ENCODE results near the gene WTAP.
"Not testable (repeated sequence)": the region's sequence is repeated elsewhere in the genome, so short reads cannot be mapped to it uniquely, and the experiment has no call there.

The WTAP gene

DNA sequence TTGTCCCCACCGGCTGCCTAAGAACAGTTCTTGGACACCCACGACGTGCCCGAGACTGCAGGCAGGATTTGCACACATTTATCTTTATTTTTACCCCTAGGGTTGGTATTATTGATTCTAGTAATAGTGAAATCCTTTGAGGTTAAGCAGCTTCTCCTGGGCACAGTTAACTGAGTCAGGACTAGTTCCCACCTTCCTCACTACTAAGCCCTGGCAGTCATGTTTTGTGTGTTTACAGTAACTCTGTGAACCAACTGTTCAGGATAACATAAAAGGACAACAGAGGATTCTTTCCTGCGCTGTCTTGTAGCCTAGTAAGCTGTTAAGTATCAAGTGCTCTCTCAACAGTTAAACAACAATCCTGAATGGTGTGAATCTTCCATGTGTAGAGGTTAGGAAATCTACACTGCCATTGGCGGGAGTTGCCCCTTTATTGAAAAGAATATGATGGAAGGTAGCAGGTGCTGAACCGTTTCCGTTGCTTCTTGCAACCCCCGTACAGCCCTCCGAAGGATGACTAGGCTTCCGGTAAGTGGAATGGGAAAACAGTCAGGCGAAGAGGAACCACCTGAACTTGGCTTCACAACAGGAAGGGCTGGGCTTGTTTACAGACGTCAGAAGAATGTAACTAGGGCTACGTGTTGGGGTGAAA lies 33.3 kb upstream of the WTAP start:
- DNase-seq = no peak

DNA sequence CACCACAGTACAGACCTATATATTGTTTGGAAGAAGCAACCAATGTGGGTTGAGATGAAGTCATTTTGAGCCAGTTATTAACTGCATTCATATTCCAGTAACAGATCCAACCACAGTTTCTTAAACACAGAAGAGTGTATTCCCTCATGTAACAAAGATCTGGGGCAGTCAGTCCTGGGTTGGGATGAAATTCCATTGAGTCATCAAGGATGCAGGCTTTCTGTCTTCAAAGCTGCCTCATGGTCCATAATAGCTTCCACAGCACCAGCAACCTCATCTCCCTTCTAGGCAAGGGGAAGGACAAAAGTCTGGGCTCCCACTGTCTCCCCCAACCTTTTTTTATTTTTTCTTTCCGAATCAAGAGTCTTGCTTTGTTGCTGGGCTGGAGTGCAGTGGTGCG lies 31.3 kb upstream of the WTAP start:
- DNase-seq = no peak

DNA sequence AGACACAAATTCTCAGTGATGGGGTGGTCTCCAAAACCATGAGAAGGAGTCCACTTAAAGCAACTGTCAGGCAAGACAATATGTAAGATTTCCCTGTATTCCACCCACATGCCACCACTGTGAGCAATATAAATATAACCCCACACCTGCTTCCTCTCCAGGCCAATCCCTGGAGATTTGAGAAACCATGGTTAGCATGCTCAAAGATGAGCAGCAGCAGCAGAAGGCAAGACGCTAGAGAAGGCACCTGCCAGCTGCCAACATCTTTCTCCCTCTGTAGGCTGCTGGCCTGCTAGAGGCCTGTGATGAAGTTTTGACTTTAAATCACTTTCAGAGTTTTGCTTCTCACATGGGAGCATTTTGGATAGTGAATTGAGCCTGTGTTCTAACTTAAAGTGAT lies 26.3 kb upstream of the WTAP start:
- DNase-seq = no peak

DNA sequence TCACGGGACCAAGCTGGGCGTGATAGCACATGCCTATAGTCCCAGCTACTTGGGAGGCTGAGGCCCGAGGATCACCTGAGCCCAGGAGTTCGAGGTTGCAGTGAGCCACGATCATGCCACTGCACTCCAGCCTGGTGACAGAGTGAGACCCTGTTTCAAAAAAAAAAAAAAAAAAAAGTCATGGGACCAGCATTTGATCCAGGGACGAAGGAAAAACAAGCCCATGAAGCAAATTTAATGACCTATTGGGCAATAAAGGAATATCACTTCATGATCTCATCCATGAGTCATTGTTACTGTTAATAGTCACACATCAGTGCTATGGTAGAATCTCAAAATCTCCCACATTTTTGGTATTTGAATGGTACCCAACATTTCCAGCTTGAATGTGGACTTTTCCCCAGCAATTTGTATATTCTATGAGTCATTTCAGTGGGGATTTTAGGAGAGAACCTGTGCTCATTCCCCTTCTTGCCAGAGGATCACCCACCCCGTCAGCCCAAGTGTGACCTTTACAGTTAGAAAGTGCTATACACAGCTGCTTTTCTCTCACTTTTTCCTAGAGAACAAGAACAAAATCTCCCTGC lies 25.8 kb upstream of the WTAP start:
- no peak for DNase-seq

DNA sequence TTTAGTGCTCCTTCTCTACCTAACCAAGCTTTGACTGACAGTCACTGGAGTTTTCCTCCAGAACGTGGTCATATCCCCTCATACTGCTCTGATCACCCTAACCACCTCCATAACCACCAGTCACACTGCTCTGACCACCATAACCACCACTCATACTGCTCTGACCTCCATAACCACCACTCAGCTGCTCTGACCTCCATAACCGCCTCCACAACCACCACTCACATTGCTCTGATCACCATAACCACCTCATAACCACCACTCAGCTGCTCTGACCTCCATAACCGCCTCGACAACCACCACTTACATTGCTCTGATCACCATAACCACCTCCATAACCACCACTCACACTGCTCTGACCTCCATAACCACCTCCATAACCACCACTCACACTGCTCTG lies 16.7 kb upstream of the WTAP start:
- not testable (repeated sequence) for DNase-seq

DNA sequence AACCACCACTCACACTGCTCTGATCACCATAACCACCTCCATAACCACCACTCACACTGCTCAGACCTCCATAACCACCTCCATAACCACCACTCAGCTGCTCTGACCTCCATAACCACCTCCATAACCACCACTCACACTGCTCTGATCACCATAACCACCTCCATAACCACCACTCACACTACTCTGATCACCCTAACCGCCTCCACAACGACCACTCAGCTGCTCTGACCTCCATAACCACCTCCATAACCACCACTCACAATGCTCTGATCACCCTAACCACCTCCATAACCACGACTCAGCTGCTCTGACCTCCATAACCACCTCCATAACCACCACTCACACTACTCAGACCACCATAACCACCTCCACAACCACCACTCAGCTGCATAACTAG lies 14.9 kb upstream of the WTAP start:
- DNase-seq = not testable (repeated sequence)

DNA sequence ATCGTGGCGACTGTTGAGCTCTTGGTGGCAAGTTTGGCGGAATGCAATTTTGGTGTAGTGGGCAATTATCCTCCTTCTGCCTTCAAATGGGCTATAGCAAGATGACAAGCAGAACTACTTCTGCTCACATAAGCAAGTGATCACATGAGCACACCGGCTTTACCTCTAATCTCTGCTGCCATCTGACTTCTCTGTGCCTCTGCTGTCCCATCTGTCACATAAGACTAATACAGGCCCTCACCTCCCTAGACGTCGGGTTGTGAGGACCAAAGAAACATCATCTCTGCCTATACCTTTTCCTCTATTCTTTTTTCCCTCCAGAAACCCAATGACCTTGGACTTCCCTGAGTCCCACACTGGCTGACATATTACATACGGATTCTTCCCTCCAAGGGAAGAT lies 13.3 kb upstream of the WTAP start:
- no peak for DNase-seq

DNA sequence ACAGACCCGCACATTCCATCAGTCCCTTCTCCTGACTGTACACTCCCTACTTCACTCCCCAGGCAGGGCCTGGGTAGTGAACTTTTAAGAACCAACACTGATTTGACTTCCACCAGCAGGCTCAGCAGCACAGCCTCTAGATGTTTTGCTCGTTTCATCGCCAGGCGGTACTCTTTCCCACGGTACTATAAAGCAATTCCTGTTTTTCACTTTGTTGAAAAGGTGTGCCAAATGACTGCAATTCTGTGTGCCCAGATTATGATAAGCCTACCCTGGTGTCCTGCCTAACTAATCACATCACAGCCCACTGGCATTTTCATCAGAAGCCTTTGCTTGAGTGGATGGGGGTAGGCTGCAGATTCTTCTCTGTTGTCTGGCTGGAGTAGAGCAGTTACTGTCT lies 12.9 kb upstream of the WTAP start:
- no peak for DNase-seq

DNA sequence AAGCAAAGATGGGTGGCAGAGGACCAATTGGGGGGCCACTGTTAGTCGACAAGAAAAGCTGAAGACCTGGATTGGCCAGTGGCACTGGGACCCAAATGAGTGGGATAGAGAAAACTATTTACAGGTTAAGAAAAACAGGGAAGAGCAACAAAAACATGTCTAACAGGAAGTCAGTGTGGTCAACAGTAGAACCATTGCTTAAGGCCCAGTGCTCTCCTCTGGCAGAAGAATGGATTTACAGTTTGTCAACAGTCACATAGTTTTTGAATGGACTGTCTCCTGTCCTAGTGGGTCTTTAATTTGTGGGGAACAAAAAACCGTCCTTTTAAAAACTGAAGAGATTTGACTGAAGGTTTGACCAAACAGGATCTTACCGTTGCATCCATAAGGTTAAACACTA lies 12.1 kb upstream of the WTAP start:
- no peak for DNase-seq

DNA sequence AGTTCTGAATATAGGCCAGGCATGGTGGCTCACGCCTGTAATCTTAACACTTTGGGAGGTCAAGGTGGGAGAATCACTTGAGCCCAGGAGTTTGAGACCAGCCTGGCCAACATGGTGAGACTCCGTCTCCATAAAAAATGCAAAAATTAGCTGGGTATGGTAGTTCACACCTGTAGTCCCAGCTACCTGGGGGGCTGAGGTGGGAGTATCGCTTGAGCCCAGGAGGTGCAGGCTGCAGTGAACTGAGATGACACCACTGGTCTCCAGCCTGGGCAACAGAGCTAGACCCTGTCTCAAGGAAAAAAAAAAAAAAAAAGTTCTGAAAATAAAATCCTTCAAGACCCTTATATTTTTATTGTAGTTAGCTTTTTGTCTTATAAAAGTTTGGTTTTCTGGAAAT lies 11.7 kb upstream of the WTAP start:
- DNase-seq = no peak

DNA sequence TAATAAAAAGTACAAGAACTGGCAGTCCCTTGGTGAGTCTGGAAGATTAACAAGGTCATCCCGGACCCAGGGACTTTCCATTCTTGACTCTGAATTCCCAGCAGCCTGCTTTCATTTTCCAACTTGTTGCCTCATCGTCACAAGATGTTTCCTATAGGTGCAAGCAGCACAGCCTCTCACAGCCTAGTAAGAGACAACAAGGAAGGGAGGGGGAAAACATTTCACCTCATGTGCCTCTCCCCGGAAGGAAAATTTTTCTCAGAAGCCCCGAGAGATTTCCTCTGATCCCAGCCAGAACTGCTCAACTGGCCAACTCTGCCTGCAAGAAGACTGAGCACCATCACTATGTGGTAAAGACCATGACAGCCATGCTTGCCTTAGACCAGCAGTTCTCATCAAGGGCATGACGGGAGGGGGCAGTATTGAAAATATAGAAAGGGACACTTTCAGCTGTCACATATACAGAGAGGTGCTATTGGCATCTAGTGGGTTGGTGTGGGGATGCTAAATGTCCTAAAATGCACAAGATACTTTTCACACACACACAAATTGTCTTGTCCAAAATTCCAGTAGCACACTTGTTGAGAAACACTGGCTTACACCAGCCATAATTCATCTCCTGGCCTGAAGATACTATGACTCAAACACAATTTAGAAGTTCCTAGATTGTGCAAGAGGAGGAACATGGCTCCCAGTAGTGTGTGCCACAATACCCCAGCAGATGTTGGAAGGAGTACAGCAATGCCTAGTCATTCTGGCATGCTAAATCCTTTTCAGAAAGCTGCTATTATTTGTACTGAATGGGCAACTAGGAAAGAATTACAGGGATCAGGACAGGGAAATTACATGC lies 10.8 kb upstream of the WTAP start:
- no peak for DNase-seq

DNA sequence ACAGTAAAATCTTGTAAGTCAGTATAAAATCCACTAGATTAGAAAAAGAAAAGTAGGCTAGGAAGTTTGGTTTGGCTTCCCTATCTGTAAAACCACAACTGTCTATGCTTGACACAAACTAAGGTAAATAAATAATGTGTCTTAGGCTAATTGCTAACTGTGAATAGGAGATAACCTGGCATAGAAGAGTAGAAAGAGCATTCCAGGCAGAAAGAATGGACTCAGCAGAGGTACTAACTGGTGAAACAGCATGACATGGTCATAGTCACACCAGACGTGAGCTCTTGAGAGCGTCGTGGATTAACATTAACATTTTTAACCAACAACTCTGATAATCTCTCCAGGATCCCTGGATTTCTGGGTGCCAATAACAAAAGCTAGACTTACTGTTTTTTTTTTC lies 8.7 kb upstream of the WTAP start:
- DNase-seq = no peak

DNA sequence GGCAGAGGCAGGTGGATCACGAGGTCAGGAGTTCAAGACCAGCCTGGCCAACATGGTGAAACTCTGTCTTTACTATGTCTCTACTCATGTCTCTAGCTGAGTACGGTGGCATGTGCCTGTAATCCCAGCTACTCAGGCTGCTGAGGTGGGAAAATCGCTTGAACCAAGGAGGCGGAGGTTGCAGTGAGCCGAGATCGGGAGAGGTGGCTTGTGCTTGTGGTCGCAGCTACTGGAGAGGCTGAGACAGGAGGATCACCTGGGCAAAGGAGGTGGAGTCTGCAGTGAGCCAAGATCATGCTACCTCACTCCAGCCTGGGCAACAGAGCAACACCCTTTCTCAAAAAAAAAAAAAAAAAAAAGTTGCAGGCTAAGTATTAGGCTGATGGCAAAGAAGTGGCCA lies 8.0 kb upstream of the WTAP start:
- DNase-seq = no peak

DNA sequence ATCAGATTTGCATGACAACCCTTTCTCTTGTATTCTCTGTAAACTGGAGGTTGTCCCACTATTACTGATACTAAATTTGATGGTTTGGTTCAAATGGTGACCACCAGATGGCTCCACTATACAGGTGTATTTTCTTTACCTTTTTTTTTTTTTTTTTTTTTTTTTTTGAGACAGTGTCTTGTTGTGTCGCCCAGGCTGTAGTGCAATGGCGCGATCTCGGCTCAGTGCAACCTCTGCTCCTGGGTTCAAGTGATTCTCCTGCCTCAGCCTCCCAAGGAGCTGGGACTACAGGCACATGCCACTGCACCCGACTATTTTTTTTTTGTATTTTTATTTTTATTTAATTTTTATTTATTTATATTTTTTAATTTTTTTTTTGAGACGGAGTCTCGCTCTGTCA lies 6.6 kb upstream of the WTAP start:
- DNase-seq = no peak

DNA sequence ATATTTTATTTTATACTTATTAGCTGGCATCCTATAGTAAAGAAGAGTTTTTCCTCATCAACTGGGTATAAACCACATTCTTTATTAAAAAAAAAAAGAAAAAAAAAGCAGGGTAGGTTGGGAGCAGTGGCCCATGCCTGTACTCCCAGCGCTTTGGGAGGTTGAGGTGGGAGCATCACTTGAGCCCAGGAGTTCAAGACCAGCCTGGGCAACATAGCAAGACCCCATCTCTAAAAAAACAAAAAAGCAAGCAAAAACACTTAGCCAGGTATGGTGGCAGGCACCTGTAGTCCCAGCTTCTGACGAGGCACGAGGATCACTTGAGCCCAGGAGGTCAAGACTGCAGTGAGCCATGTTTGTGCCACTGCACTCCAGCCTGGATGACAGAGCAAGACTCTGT lies 5.3 kb upstream of the WTAP start:
- DNase-seq = not testable (repeated sequence)

DNA sequence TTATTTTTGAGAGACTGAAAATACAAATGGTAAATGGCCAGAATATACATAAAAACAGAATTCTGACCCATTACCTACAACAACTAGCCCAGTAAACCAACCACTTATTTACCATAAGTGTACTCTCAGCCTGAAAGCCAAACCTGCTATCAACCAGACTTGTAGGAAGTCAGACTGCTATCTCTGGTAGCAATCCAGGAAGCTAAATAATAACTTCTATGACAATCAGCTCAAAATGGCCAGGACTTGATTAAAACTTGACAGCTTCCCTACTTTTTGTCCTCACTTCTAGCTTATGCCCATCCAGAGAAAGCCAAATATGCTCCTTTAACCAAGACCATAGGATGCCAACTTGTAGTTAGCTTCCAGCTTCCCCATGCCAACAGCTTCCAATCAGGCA lies 4.7 kb upstream of the WTAP start:
- DNase-seq = no peak

DNA sequence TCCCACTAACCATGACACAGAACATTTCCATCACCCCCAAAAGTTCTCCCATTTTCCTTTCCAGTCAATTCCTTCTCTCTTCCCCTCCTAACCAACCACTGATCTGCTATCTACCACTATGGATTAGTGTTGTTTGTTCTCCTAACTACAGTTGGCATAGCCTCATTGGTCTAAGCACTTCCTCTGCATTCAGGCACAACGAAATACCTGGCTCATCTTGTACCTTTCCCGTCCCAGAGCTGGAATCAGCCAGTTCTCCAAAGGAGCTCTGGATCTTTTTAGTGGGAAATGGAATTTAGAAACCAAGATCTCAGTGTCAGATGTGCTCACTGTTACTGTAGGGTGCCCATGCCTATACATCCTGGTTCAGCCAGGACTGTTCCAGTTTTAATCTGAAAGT lies 4.0 kb upstream of the WTAP start:
- no peak for DNase-seq

DNA sequence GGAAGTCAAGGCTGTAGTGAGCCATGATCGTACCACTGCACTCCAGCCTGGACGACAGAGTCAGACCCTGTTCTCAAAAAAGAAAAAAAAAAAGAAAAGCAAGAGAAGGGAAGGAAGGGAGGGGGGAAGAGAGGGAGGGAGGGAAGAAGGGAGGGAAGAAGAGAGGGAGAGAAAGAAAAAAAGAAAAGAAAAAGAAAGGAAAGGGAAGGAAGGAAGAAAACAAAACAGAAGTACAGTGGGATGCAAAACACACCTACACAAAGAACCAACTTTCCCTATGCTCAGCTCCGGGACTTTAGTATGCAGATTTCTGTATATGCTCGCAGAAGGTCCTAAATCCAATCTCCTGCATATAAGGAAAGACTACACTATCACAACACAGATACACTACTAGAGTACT lies 2.5 kb upstream of the WTAP start:
- no peak for DNase-seq

DNA sequence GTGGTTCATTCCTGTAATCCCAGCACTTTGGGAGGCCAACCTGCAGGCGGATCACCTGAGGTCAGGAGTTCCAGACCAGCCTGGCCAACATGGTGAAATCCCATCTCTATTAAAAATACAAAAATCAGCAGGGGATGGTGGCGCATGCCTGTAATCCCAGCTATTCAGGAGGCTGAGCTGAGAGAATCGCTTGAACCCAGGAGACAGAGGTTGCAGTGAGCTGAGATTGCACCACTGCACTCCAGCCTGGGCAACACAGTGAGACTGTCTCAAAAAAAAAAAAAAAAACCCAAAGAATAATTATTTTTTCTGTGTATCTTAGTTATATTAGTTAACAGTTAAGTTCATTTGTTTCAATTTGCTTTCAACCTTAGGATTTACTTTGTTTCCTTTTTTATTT lies 2.1 kb upstream of the WTAP start:
- not testable (repeated sequence) for DNase-seq

DNA sequence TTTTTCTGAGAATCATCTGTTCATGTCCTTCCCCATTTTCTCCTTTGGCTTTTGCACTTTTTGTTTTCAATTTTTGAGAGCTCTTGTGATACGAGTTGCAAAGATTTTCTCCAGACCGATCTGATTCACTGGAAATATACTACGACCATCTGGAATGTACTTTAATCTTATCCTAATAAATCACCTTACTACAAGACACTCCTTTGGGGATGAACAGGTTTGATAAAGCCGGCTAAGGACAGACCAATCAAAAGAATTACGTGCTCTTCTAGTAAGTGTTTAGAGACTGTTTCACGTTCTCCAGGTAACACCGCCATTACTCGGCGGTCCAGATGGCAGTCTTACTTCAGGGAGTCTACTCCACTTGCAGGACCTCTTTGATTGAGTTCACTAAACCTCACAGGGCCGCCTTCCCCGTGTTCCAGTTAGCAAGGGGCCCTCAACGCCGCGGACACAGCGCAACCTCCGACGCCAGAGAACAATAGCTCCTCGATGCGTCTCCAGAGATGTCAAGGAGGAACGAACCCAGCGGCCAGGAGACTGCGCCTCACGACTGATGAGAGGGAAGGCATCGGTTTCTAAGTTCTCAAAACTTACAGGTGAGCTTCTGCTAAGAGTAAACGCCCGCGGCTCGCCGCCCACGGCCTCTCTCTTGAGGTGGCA lies 920 bp upstream of the WTAP start:
- no peak for DNase-seq

DNA sequence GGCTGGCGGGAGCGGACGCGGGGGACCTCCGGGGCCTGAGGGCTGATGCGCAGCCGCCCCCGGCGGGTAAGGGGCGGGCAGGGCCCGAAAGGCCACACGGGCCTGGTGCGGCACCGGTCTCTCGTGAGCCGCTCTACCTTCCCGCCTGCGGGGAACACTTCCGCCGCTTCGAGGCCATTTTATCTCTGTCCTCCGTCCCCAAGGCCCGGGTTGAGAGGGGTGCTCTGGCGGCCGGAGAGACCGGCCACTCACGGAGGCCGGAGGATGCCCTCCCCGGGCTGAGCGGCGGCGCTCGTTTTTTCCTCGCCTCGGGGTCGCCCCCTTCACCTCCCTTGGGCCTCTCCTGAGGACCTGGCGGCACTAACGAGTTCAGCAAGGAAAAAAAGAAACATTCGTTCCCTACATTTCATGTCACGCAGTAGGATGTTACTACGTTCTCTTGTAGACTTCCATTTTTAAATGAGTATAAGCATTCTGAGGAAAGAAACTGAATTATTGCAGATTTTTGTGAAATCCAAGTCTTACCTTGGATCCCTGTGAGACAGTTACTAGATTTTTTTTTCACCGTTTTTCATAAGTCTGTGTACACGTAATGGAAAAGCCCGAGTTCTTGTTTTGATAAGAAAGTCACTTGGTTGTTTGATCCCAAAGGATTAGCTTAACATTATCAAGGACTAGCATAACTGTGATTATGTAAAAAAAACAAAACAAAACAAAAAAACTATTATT lies 575 bp downstream of the WTAP start:
- no peak for DNase-seq

DNA sequence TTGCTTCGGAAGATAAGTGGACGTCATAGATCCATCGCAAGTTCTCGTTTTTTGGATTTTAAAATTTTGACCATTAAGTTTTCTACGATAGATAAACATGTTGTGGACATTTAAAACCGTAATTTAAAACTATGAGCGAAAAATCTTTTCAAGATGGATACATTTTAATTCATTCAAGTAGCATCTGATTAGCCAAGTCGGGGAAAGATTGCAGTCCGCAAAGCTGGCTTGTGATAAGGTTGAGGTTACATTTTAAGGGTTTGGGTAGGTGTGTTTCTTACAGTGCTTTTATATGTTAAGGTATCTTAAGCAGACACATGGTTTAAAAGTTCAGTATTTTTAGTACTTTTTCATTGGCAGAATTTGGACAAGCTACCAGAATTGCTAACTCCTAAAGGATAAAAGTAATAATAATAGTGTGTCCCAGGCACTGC lies 1.2 kb downstream of the WTAP start:
- no peak for DNase-seq
